Neural crest cell (in vitro differentiated cells): Measurements from ENCODE around the gene TP53. TPM values are rescaled to one million over a fixed set of nuclear protein-coding genes. Genes with fewer than 3 reads are reported as not detected.
A peak's percentile ranks its signal among the peaks of the same experiment; 100 is the strongest.

Source experiments
- DNase-seq: peaks from one replicate; pipeline ENCODE4 v3.0.0; 2021; ENCODE audit warnings: low read depth, mixed read lengths, low spot score
- H3K27ac Mint-ChIP-seq: one replicate; pipeline ENCODE4 v1.8.0; 2021; ENCODE audit warnings: mild to moderate bottlenecking, mixed read lengths; ENCODE audit not compliant: unreplicated experiment
- H3K27me3 Mint-ChIP-seq: 2 replicates; pipeline ENCODE4 v1.8.0; 2021; ENCODE audit warnings: low read depth, mild to moderate bottlenecking, mixed read lengths
- H3K36me3 Mint-ChIP-seq: 2 replicates; pipeline ENCODE4 v1.8.0; 2021; ENCODE audit warnings: low read depth, mild to moderate bottlenecking, mixed read lengths
- H3K4me1 Mint-ChIP-seq: 2 replicates; pipeline ENCODE4 v1.8.0; 2021; ENCODE audit warnings: mixed read lengths
- H3K4me3 Mint-ChIP-seq: one replicate; pipeline ENCODE4 v1.8.0; 2021; ENCODE audit warnings: mild to moderate bottlenecking, mixed read lengths
- H3K9me3 Mint-ChIP-seq: 2 replicates; pipeline ENCODE4 v1.8.0; 2021; ENCODE audit warnings: mixed read lengths
- CTCF ChIP-seq: fragments of 200-600 bp; sonication (generic); conservative IDR thresholded peaks from 2 replicates; pipeline ENCODE4 v1.5.0; 2021; ENCODE audit warnings: antibody characterized with exemption, mild to moderate bottlenecking
- total RNA-seq: library from RNA; stranded (reverse); gene quantifications from 2 replicates; pipeline ENCODE4 v1.2.1, GENCODE V29; 2021

Gene TP53
- total RNA-seq, 1 donor from 2014 or later: 135 TPM

DNA sequence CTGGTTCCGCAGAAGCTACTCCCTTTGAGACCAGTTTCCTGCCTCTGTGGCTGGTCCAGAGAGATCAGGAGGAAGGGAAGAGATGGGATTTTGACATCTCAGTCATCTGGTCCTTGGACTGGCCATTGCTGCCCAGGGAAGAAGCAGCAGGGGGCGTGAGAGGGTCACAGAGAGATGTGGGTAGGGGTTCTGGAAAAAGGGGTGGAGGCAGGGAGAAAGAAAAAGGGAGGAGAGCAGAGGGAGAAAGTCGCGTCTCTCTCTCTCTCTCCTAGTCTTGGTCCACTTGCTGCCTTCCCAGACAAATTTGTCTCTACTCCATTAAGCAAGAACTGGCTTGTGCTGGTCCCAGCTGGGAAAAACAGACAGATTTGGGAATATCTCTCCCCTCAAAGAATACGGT is 52.9 kb downstream of the TP53 start:
- no peaks in the 10 kb centered on the region for H3K27me3 Mint-ChIP-seq
- no peak overlapping the region for H3K4me3 Mint-ChIP-seq
- peak; percentile 83 for DNase-seq
- H3K36me3 Mint-ChIP-seq: no peaks in the 10 kb centered on the region
- no peak overlapping the region for H3K27ac Mint-ChIP-seq
- TF ChIP-seq CTCF: peak; percentile 62
- H3K9me3 Mint-ChIP-seq: no peaks in the 10 kb centered on the region
- H3K4me1 Mint-ChIP-seq: peaks cover 33% of the 10 kb centered on the region

DNA sequence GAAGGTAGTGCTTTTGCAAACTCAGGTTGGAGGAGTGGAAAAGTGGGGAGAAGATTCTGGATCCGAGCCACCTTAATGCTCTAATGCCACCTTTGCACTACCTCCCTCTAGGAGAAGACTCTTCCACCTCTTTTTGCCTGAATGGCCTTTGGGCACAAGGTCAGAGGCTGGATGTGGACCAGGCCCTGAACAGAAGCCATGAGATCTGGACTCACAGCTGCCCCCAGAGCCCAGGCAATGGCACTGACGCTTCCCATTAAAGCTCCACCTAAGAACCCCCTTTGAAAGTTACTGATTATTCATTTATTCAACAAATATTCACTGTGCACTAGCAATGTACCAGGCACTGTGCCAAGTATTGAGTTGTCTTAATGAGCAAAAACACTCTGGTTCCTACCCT is 54.2 kb downstream of the TP53 start:
- no peak for DNase-seq
- H3K4me1 Mint-ChIP-seq: peaks cover 34% of the 10 kb centered on the region
- TF ChIP-seq CTCF: no peak
- H3K27me3 Mint-ChIP-seq: no peaks in the 10 kb centered on the region
- H3K4me3 Mint-ChIP-seq: no peak overlapping the region
- H3K36me3 Mint-ChIP-seq: no peaks in the 10 kb centered on the region
- no peaks in the 10 kb centered on the region for H3K9me3 Mint-ChIP-seq
- no peak overlapping the region for H3K27ac Mint-ChIP-seq

DNA sequence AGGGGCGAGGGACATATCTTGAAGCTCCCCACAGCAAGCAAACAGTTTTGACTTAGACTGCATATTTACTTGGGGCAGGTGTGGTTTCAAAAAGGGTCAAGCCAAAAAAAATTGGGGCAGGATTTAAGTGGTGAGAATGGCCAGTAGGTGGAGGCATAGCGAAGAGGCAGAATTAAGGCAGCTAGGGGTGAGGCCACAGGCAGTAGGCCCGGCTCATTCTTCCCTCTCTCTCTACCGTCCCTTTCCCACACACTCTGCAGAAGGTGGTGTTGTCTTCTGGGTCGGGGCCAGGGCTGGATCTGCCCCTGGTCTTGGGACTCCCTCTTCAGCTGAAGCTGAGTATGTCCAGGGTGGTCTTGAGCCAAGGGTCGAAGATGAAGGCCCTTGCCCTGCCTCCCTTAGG is 54.8 kb downstream of the TP53 start:
- Mint-ChIP-seq H3K27me3 (no peaks in the 10 kb centered on the region), H3K36me3 (no peaks in the 10 kb centered on the region), H3K9me3 (no peaks in the 10 kb centered on the region), H3K27ac (no peak overlapping the region), H3K4me1 (peaks cover 38% of the 10 kb centered on the region), H3K4me3 (peak overlapping the region; percentile 68)
- no peak for DNase-seq
- peak; percentile 59 for TF ChIP-seq CTCF

- Mint-ChIP-seq H3K4me3 (peak overlapping the region; percentile 27), H3K9me3 (no peaks in the 10 kb centered on the region), H3K4me1 (peaks cover 46% of the 10 kb centered on the region), H3K27me3 (no peaks in the 10 kb centered on the region), H3K36me3 (no peaks in the 10 kb centered on the region), H3K27ac (no peak overlapping the region)
- no peak for TF ChIP-seq CTCF
- no peak for DNase-seq
Measured at GRCh38 chr17:7631398-7632380, 55.6 kb downstream of the TP53 start.

- H3K36me3 Mint-ChIP-seq: peaks cover 3% of the 10 kb centered on the region
- DNase-seq: no peak
Measured at GRCh38 chr17:7629939-7630571, 57.2 kb downstream of the TP53 start, which contains the start of gene SHBG. Gene SHBG (plus strand): TSS chr17:7630135. CDS start chr17:7630173, 38 bp downstream.

More at GRCh38 chr17:7629939-7630571, 57.2 kb downstream of the TP53 start, which contains the start of gene SHBG:
- Mint-ChIP-seq H3K27ac (peak within 1 kb of the TSS; percentile 48), H3K9me3 (no peaks in the 10 kb centered on the region), H3K4me1 (peaks cover 40% of the 10 kb centered on the region), H3K27me3 (no peaks in the 10 kb centered on the region), H3K4me3 (peak within 1 kb of the TSS; percentile 66)
- TF ChIP-seq CTCF: no peak
